GM19438 (cell line): ENCODE measurements around the gene RGS8.

Experiments
- ATAC-seq: cut with Tn5 transposase; IDR thresholded peaks from one replicate; pipeline ENCODE4 v1.9.1; 2021; ENCODE audit warnings: low read depth; ENCODE audit not compliant: unreplicated experiment

Gene RGS8

GRCh38 chr1:182674346-182675246 lies 9.8 kb downstream of the RGS8 start:
- ATAC-seq = no peak

- no peak for ATAC-seq
Observed at GRCh38 chr1:182672487-182672836, 11.9 kb downstream of the RGS8 start.

DNA sequence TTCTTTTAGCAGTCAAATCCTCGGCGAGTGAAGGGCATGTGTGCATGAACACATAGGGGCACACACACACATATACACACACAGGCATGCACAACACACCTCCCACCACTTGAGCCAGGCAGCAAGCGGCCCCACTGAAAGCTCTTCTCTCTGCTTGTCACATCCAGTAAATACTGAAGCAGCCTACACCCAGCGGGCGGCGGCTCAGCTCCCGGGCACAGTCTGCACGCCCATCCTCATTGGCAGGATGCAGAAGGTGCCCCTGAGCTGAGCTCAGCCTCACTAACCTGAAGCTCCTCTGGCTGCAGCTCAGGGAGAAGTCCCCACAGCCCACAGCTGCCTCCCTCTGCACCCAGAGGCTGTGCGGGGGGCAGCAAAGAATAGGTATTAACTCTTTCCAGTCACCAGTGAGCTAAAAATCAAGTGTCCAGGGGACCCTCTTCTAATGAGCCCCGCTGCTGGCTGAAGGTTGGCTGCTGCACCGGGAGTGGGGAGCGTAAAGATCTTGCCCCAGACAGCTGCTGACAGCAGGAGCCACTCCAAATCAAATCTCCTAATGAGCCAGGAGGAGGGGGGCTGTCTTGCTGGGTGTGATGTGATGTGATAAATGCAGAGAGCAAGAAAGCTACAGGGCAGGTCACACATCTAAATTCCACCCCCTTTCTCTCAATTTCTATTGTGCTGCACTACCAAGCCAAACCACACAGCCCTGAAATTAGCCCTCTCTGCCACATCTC lies 12.5 kb downstream of the RGS8 start:
- no peak for ATAC-seq

DNA sequence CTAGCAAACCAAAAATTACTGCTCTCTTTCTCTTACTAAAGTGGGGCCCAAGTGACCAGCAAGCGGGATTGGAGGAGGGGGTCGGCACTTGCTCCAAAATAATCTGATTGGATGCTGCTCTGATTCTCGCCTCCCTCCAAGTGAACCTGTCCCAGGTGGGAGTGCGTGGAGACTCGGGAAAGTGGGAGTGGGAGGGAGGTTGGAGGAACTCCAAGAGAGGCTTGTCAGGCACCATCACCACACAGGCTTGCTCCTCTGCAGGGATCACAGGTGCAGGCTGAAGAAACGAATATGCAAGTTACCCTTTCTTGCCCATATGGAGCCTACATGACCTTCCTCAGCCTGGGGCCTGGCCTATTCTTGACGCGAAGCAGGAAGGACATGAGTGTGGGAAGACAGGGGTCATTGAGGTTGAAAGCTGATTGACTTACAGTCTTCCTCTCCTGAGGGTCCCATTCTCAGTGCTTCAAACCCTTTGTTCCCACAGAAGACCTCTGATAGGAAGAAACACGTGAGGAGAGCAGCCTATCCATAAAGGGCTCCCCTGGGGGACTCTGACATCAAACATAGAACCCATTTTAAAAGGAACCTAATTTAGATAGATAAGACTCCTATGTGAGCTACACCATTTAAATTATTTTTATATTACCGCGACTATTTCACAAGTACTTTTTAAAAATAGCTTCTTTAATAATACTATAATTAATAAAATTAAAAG lies 14.2 kb downstream of the RGS8 start:
- no peak for ATAC-seq

DNA sequence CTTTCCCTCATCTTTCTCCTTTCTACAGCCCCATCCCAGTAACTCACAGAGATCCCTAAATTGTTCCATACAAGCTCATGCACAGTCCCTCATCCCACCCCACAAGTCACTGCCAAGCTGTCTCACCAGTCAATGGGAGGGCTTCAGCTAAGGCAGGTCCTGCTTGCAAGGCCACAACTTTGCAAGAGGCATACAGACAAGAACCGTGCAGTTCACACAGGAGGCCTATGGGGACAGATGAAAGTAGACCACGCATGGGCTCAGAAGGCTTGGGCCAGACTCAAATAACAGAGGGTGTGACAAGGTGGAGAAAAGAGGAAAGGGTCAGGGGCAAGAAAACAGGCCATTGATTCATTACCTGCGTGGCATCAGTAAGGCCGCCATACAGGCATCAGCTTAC lies 15.1 kb downstream of the RGS8 start:
- no peak for ATAC-seq

GRCh38 chr1:182668521-182669054 lies 15.8 kb downstream of the RGS8 start:
- no peak for ATAC-seq

DNA sequence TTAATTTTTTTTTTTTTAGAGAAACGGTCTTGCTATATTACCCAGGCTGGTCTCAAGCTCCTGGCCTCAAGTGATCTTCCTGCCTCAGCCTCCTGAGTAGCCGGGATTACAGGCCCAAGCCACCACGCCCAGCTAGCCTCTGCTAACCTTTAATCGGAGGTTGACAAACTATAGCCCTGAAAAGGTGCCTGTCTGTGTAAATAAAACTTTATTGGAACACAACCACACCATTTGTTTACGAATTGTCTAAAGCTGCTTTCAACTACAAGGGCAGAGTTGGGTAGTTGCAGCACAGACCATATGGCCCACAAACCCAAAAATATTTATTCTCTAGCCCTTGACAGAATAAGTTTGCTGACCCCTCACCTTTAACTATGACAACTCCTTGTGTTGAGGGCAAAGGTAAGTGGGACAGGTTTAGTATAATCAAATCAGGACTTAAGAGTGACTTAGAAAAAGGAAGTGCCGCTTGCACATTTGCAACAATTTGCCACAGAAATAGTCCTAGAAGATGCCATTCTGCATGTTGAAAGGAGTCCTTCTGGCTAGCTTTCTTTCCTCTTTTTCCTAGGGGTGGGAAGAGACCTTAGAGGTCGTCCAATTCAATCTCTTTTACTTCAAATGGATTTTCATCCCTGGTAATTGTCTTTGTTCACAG lies 16.4 kb downstream of the RGS8 start:
- no peak for ATAC-seq

DNA sequence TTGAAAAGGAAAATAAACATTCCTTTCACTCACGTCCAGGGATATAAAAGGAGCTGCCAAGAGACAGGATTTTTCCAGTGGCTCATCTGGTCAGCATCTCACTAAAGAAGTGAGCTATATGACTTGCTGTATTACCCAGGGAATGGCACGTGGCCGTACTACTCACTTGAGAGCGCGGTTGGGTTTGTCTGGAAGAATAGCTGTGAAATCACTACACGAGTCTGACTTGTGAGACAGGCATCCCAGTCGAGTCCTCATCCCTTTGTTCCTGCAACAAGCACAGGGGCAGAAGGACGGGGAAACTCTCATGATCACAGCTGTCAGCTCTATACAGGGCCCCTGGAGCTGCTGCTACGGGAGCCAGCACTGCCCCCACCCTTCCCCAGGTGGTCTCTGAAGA lies 17.7 kb downstream of the RGS8 start:
- no peak for ATAC-seq

DNA sequence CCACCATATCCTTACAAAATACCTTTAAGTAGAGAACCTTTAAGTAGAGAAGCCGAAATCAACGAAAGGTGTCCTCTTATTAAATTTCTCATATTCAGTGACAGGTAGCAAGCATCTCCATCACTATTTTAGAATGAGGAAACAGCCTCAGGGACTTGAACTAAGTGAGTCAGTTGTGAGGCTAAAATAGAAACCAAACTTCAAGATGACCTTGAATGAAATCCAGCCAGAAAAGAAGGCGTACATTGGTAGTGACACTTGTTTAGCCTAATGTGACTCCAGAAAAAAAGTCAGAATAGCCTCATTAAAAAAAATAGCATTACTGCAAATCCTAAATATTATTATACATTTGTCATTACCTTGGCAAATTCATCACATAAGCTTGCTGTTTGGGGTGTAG lies 20.1 kb downstream of the RGS8 start:
- ATAC-seq = no peak

- ATAC-seq = no peak
Observed at GRCh38 chr1:182662956-182663355, 21.4 kb downstream of the RGS8 start.

- no peak for ATAC-seq
Observed at GRCh38 chr1:182662121-182662890, 22.1 kb downstream of the RGS8 start.

DNA sequence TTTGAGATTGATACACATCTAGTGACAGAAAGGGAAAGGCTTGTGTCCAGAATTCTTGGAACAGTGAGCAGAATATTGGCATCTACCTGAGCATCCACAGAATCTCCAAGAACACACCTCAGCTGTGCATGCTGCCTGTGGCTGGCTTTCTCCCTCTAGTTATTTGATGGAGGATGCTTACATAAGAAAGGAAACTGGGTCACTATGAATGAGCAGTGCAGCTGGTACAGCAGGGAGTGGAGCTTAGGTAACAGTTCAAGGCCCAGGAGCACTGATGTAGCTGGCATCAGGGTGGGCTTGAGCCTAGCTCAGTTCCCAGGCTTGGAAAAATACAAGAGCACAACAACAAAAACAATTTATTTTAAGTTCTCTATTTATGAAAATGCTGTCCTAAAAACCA lies 26.3 kb downstream of the RGS8 start:
- ATAC-seq = no peak

- ATAC-seq = no peak
Observed at GRCh38 chr1:182656842-182657397, 27.5 kb downstream of the RGS8 start.

- ATAC-seq = no peak
Observed at GRCh38 chr1:182653986-182654385, 30.4 kb downstream of the RGS8 start.

DNA sequence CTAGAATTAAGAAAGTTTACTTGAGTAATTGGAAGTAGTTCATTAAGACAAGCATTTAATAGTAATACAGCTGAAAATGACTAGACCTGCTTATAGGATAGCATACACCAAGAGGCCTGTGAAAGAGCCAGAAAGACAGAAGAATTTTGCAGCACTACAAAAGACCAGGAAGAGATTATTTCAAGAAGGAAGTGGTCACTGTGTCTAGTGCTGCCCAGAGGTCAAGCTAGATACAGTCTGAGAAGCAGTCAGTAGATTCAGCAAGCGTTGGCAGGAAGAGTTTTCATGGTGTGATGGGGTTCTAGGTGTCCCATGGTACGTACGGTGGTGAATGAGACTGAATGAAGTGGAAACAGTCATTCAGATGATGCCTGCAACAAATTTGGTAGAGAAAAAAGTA lies 31.5 kb downstream of the RGS8 start:
- ATAC-seq = no peak

- no peak for ATAC-seq
Observed at GRCh38 chr1:182651339-182651724, 33.1 kb downstream of the RGS8 start.

- ATAC-seq = no peak
Observed at GRCh38 chr1:182650678-182651338, 33.6 kb downstream of the RGS8 start.

GRCh38 chr1:182649041-182649440 lies 35.3 kb downstream of the RGS8 start:
- ATAC-seq = peak; percentile 43

DNA sequence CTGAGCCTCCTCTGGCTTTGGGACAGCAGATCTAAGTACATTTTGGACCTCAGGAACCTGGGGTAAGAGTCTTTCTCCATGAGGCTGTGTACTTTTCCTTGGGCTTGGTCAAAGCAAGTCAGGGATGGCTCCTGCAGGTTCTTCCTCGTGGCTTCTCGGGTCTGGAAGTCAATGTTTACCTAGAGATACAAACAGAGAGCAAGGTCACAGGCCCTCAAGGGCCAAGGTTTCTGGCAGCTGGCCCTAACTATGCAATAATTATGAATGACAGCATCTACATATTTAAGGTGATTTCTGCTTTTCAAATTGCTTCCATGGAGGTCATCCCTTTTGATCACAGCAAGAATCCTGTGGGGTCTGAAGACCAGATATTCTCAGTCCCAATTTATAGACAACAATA lies 37.6 kb downstream of the RGS8 start:
- no peak for ATAC-seq
